CD14-positive monocyte (primary cell): ENCODE results near the gene IFT122. TPM values are rescaled to one million over a fixed set of nuclear protein-coding genes. Genes with fewer than 3 reads are reported as not detected.

Source experiments
- DNase-seq, 3 donors: peaks; one replicate each; pipeline ENCODE4 v3.0.0-alpha.2; 2011 to 2022
- H2AFZ ChIP-seq: 2 replicates; pipeline ENCODE4 v1.6.0; 2012; ENCODE audit warnings: mild to moderate bottlenecking, low read depth, low read length, inconsistent platforms; ENCODE audit not compliant: insufficient read depth, poor library complexity, severe bottlenecking
- H3K27ac ChIP-seq, 2 donors: 1 replicate in 1 of 2; 2 replicates in 1 of 2; pipeline ENCODE4 v1.5.1; 2012 to 2013; ENCODE audit warnings: low read length in 2 of 2, control low read depth in 1 of 2, inconsistent platforms in 1 of 2, low read depth in 1 of 2, mild to moderate bottlenecking in 1 of 2
- H3K27me3 ChIP-seq, 2 donors: one replicate each; pipeline versions ENCODE4 v1.6.0 to v1.6.1; 2011 to 2013; ENCODE audit warnings: low read length in 2 of 2; ENCODE audit not compliant: control insufficient read depth in 2 of 2, insufficient read depth in 2 of 2
- H3K36me3 ChIP-seq, 2 donors: replicated peaks in 1 of 2; 1 replicate in 1 of 2; 2 replicates in 1 of 2; pipeline versions ENCODE4 v1.5.1 to v1.6.1; 2012 to 2013; ENCODE audit warnings: low read length in 2 of 2, control low read depth in 1 of 2, inconsistent platforms in 1 of 2, mild to moderate bottlenecking in 1 of 2; ENCODE audit not compliant: insufficient read depth in 2 of 2, control insufficient read depth in 1 of 2
- H3K4me1 ChIP-seq, 2 donors: 1 replicate in 1 of 2; 2 replicates in 1 of 2; pipeline versions ENCODE4 v1.5.1 to v1.6.1; 2012 to 2013; ENCODE audit warnings: low read length in 2 of 2, control low read depth in 1 of 2, inconsistent platforms in 1 of 2, mild to moderate bottlenecking in 1 of 2, moderate library complexity in 1 of 2; ENCODE audit not compliant: insufficient read depth in 2 of 2, control insufficient read depth in 1 of 2
- H3K4me2 ChIP-seq: replicated peaks from 2 replicates; pipeline ENCODE3; 2012; ENCODE audit warnings: low read length, moderate library complexity, mild to moderate bottlenecking; ENCODE audit not compliant: poor library complexity, severe bottlenecking; ENCODE audit errors: extremely low read depth
- H3K4me3 ChIP-seq, 3 experiments: fragments of 200-600 bp in 1 of 3; sonication (generic) in 1 of 3; replicated peaks in 1 of 3; 1 replicate in 2 of 3; 2 replicates in 1 of 3; pipeline ENCODE4 v1.5.1; 2011 to 2013; ENCODE audit warnings: low read length in 3 of 3, mild to moderate bottlenecking in 3 of 3, control low read depth in 2 of 3, low read depth in 2 of 3, inconsistent platforms in 1 of 3, moderate library complexity in 1 of 3
- H3K79me2 ChIP-seq: 2 replicates; pipeline ENCODE4 v1.6.0; 2012; ENCODE audit warnings: mild to moderate bottlenecking, control low read depth, inconsistent platforms, low read length, moderate library complexity; ENCODE audit not compliant: insufficient read depth
- H3K9ac ChIP-seq: 2 replicates; pipeline ENCODE4 v1.6.0; 2017; ENCODE audit warnings: low read length, mild to moderate bottlenecking; ENCODE audit not compliant: insufficient read depth, poor library complexity, severe bottlenecking
- H3K9me3 ChIP-seq, 2 donors: replicated peaks in 1 of 2; 1 replicate in 1 of 2; 2 replicates in 1 of 2; pipeline versions ENCODE4 v1.5.1 to v1.6.1; 2012 to 2013; ENCODE audit warnings: low read length in 2 of 2, control low read depth in 1 of 2; ENCODE audit not compliant: control insufficient read depth in 1 of 2, insufficient read depth in 1 of 2
- H4K20me1 ChIP-seq: 2 replicates; pipeline ENCODE4 v1.6.0; 2012; ENCODE audit warnings: mild to moderate bottlenecking, low read length, control low read depth, moderate library complexity; ENCODE audit not compliant: insufficient read depth
- H3K27ac Mint-ChIP-seq, 7 donors: one replicate each; pipeline ENCODE4 v1.8.0; 2020; ENCODE audit warnings: mild to moderate bottlenecking in 7 of 7, mixed read lengths in 7 of 7, moderate library complexity in 6 of 7, inconsistent platforms in 2 of 7
- H3K27me3 Mint-ChIP-seq, 3 donors: one replicate each; pipeline ENCODE4 v1.8.0; 2021 to 2022; ENCODE audit warnings: low read depth in 3 of 3, mild to moderate bottlenecking in 3 of 3, mixed read lengths in 3 of 3, moderate library complexity in 3 of 3, inconsistent platforms in 1 of 3
- H3K36me3 Mint-ChIP-seq, 2 donors: one replicate each; pipeline ENCODE4 v1.8.0; 2020; ENCODE audit warnings: mixed read lengths in 2 of 2, inconsistent platforms in 1 of 2, mild to moderate bottlenecking in 1 of 2
- H3K4me1 Mint-ChIP-seq: one replicate; pipeline ENCODE4 v1.8.0; 2020; ENCODE audit warnings: mild to moderate bottlenecking, mixed read lengths
- H3K4me3 Mint-ChIP-seq, 2 donors: one replicate each; pipeline ENCODE4 v1.8.0; 2020; ENCODE audit warnings: mild to moderate bottlenecking in 2 of 2, mixed read lengths in 2 of 2, moderate library complexity in 1 of 2
- H3K9me3 Mint-ChIP-seq, 7 donors: one replicate each; pipeline ENCODE4 v1.8.0; 2020 to 2022; ENCODE audit warnings: mixed read lengths in 7 of 7, mild to moderate bottlenecking in 6 of 7, moderate library complexity in 6 of 7, inconsistent platforms in 2 of 7
- WGBS: methylation state at CpG from one replicate; pipeline ENCODE4 v1.1.5; 2013; ENCODE audit warnings: missing lambda C conversion rate; ENCODE audit not compliant: insufficient coverage; 5-methylcytosine and 5-hydroxymethylcytosine counted together
- intact Hi-C, 2 donors: fragments of 100-400 bp; cut with micrococcal nuclease; formaldehyde crosslinking; loops; one replicate each; pipeline versions ENCODE4 v1.15.0 to v1.15.1; 2023
- polyA plus RNA-seq, 3 donors: library from polyadenylated mRNA; depleted of rRNA in 1 of 3; unstranded in 2 of 3; stranded (reverse) in 1 of 3; fragments of 300-500 nt in 2 of 3; fragments of >200 nt in 1 of 3; fragmentation: Illumina TruSeq in 2 of 3; gene quantifications; 1 replicate in 2 of 3; 2 replicates in 1 of 3; pipeline ENCODE4 v1.2.3, GENCODE V29; 2012 to 2021
- TF ChIP-seq, protein P1 (sequence below): fragments of 200-600 bp; IDR thresholded peaks from one replicate; pipeline ENCODE4 v1.8.0; 2022; ENCODE audit warnings: antibody characterized with exemption, mild to moderate bottlenecking

IFT122 gene
- polyA plus RNA-seq, 3 donors: 3.3 to 12.2 (median 3.6) TPM

DNA sequence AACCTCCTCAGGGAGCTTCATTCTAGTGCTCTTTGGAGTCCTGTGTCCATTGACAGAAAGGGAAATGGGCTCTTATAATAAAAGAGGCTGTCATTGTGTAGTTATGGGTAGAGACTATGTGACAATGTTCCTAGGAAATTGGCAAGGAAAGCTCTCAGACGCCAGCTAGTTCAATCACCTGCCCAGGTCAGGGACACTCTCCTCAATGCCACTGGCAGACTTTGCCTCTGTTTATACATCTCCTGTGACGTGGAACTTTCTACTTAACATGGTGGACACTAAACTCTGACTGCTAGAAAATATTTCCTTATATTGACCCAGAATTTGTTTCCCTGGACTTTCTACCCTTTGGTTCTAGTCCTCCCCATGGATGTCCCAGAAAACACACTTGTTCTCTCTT lies 14.4 kb upstream of the IFT122 start:
- 100% methylated on average over 2 of the region's 2 CpGs for WGBS
- Histone ChIP-seq H3K4me3 (no peak overlapping the region), H3K4me2 (no peak overlapping the region), H3K27ac (no peak overlapping the region), H3K27me3 (no peaks in the 10 kb centered on the region), H3K9me3 (peaks cover 7 to 18% of the 10 kb centered on the region in 2 donors), H3K36me3 (peaks cover 7 to 14% of the 10 kb centered on the region in 2 donors), H4K20me1 (no peaks in the 10 kb centered on the region), H3K9ac (no peak overlapping the region), H3K79me2 (no peaks in the 10 kb centered on the region), H2AFZ (no peak overlapping the region), H3K4me1 (peaks cover 27 to 28% of the 10 kb centered on the region in 2 donors)
- intact Hi-C loops: no loop called here
- peaks cover 0 to 8% (median 4%) of the 10 kb centered on the region in 3 donors for H3K27me3 Mint-ChIP-seq
- H3K4me3 Mint-ChIP-seq: no peak overlapping the region
- H3K4me1 Mint-ChIP-seq: peaks cover 31% of the 10 kb centered on the region
- peaks cover 11 to 19% (median 16%) of the 10 kb centered on the region in 7 donors for H3K9me3 Mint-ChIP-seq
- H3K36me3 Mint-ChIP-seq: peaks cover 9 to 26% of the 10 kb centered on the region in 2 donors
- DNase-seq: no peak
- TF ChIP-seq, protein P1, sequence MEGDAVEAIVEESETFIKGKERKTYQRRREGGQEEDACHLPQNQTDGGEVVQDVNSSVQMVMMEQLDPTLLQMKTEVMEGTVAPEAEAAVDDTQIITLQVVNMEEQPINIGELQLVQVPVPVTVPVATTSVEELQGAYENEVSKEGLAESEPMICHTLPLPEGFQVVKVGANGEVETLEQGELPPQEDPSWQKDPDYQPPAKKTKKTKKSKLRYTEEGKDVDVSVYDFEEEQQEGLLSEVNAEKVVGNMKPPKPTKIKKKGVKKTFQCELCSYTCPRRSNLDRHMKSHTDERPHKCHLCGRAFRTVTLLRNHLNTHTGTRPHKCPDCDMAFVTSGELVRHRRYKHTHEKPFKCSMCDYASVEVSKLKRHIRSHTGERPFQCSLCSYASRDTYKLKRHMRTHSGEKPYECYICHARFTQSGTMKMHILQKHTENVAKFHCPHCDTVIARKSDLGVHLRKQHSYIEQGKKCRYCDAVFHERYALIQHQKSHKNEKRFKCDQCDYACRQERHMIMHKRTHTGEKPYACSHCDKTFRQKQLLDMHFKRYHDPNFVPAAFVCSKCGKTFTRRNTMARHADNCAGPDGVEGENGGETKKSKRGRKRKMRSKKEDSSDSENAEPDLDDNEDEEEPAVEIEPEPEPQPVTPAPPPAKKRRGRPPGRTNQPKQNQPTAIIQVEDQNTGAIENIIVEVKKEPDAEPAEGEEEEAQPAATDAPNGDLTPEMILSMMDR: no peak
- H3K27ac Mint-ChIP-seq: no peak overlapping the region

DNA sequence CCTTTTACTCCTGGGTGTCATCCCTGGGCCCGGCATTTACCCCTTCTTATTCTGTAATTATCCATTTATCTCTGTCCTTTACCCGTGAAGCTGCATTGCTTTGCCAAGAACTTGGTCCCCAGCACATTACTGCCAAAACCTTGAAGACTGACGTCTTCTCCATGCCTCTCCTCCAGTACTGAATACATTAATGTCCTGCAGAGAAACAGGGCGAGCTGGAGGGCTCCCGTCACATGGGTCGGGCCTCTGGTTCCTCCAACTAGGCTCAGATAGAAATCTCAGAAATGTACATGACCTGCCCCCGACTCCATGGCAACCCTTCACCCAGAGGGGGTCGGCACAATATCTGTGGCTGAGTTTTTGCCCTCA lies 12.0 kb upstream of the IFT122 start:
- H3K36me3 ChIP-seq: peaks cover 29 to 37% of the 10 kb centered on the region in 2 donors
- peak overlapping the region; percentile 97 for H3K4me2 ChIP-seq
- Mint-ChIP-seq H3K4me3 (peak overlapping the region; percentile 85 to 96), H3K4me1 (peaks cover 31% of the 10 kb centered on the region), H3K9me3 (peaks cover 10 to 18% (median 16%) of the 10 kb centered on the region in 7 donors), H3K36me3 (peaks cover 30 to 50% of the 10 kb centered on the region in 2 donors), H3K27ac (peak overlapping the region in 4 of 7 donors; percentile 17 to 69 (median 56)), H3K27me3 (peaks cover 0 to 7% (median 4%) of the 10 kb centered on the region in 3 donors)
- H3K27me3 ChIP-seq: no peaks in the 10 kb centered on the region
- H3K9me3 ChIP-seq: peaks cover 7 to 18% of the 10 kb centered on the region in 2 donors
- H3K4me3 ChIP-seq: peak overlapping the region; percentile 37 to 77 (median 37)
- TF ChIP-seq, protein P1: no peak
- H2AFZ ChIP-seq: peak overlapping the region; percentile 72
- peaks cover 7% of the 10 kb centered on the region for H4K20me1 ChIP-seq
- H3K27ac ChIP-seq: no peak overlapping the region
- 17% methylated on average over 8 of the region's 8 CpGs for WGBS
- no peak overlapping the region for H3K9ac ChIP-seq
- intact Hi-C loops: no loop called here
- H3K79me2 ChIP-seq: peaks cover 3% of the 10 kb centered on the region
- DNase-seq: no peak
- peaks cover 27 to 28% of the 10 kb centered on the region in 2 donors for H3K4me1 ChIP-seq
